ENCODE results near the gene GPC3.

DNA sequence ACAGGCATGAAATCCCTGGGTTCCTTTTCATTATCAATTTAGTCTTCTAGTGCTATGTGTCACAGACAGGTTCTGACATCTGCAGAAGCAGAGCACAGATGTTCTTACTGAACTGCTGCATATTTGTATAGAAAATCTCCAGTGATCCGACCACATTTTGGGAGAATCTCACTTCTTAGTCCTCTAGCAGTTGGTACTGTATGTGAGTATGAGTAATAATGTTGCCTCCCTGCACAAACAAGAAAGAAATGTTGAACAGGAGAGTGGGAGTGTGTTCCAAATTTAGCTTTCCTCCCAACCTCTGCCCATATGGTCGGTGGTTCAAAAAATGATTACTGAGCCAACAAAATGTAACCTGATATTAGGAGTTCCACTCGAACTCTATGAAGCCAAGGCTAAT lies 404.8 kb downstream of the GPC3 start:
- TF ChIP-seq POLR2AphosphoS5 (IDR thresholded peaks at IDR 0.05; ENCODE audit: low read depth, low read length) = no peak
- TF ChIP-seq POLR2A (IDR thresholded peaks at IDR 0.05; ENCODE audit: low read depth, low read length) = no peak
- no peak for TF ChIP-seq TAF1 (IDR thresholded peaks at IDR 0.05; ENCODE audit: borderline replicate concordance, low read depth, low read length)
